Measurements from ENCODE around the gene CCNT1.

DNA sequence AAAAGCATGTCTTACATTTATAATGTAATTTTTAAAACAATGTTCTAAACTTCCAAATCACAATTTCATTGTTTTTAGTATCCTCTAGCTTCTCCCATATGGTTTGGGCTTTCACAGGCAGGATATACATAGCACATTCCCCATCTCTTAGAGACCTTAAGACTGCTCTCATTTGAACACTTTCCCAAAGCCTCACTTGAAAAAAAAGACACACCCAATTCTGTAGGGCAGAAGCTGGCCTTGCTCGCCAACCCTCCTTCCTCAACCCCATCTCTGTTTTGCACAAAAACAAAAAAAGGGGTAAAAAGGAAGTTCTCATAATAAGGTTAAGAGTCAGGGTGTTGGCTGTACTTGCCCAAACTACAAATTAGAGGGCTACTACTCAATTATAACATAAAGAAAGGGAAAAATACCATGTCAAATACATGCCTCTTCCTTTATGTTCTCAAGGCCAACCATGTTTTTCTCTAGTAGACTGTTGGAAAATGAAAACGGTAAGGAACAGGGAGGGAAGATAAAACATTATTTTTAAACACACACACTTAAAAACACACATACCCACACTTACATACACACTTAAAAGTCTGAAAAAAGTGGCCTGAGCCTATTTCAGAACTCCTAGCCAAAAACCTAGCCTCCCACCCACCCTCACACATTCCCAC, 24.6 kb downstream of the CCNT1 start:
- TF ChIP-seq, protein P1, sequence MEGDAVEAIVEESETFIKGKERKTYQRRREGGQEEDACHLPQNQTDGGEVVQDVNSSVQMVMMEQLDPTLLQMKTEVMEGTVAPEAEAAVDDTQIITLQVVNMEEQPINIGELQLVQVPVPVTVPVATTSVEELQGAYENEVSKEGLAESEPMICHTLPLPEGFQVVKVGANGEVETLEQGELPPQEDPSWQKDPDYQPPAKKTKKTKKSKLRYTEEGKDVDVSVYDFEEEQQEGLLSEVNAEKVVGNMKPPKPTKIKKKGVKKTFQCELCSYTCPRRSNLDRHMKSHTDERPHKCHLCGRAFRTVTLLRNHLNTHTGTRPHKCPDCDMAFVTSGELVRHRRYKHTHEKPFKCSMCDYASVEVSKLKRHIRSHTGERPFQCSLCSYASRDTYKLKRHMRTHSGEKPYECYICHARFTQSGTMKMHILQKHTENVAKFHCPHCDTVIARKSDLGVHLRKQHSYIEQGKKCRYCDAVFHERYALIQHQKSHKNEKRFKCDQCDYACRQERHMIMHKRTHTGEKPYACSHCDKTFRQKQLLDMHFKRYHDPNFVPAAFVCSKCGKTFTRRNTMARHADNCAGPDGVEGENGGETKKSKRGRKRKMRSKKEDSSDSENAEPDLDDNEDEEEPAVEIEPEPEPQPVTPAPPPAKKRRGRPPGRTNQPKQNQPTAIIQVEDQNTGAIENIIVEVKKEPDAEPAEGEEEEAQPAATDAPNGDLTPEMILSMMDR (IDR thresholded peaks at IDR 0.05; ENCODE audit: insufficient read depth, low read depth, low read length), result no peak
- TF ChIP-seq EZH2 (IDR thresholded peaks at IDR 0.05; ENCODE audit: insufficient read depth, low read length), result no peak
